Immature natural killer cell (primary cell): Measurements from ENCODE around the gene EMSY. TPM values are rescaled to one million over a fixed set of nuclear protein-coding genes. Genes with fewer than 3 reads are reported as not detected.

Experiments
- DNase-seq, 3 donors: peaks; one replicate each; pipeline ENCODE4 v3.0.0; 2022; ENCODE audit warnings: mixed read lengths in 1 of 3
- H3K27ac Mint-ChIP-seq, 6 donors: one replicate each; pipeline ENCODE4 v1.8.0; 2020; ENCODE audit warnings: mixed read lengths in 6 of 6, mild to moderate bottlenecking in 5 of 6, inconsistent platforms in 4 of 6, moderate library complexity in 3 of 6
- H3K27me3 Mint-ChIP-seq, 3 donors: one replicate each; pipeline ENCODE4 v1.8.0; 2020 to 2021; ENCODE audit warnings: low read depth in 3 of 3, mild to moderate bottlenecking in 3 of 3, mixed read lengths in 3 of 3, moderate library complexity in 3 of 3, inconsistent platforms in 1 of 3
- H3K36me3 Mint-ChIP-seq, 3 donors: one replicate each; pipeline ENCODE4 v1.8.0; 2020; ENCODE audit warnings: mixed read lengths in 3 of 3, inconsistent platforms in 2 of 3, mild to moderate bottlenecking in 2 of 3
- H3K4me1 Mint-ChIP-seq, 2 donors: one replicate each; pipeline ENCODE4 v1.8.0; 2020; ENCODE audit warnings: inconsistent platforms in 2 of 2, mild to moderate bottlenecking in 2 of 2, mixed read lengths in 2 of 2, moderate library complexity in 1 of 2
- H3K4me3 Mint-ChIP-seq, 5 donors: one replicate each; pipeline ENCODE4 v1.8.0; 2020; ENCODE audit warnings: mild to moderate bottlenecking in 5 of 5, mixed read lengths in 5 of 5, inconsistent platforms in 3 of 5, moderate library complexity in 3 of 5
- H3K9me3 Mint-ChIP-seq, 6 donors: one replicate each; pipeline ENCODE4 v1.8.0; 2020; ENCODE audit warnings: mild to moderate bottlenecking in 6 of 6, mixed read lengths in 6 of 6, inconsistent platforms in 4 of 6, moderate library complexity in 3 of 6
- polyA plus RNA-seq, 3 donors: library from polyadenylated mRNA; unstranded; fragments of 300-500 nt; fragmentation: Illumina TruSeq; gene quantifications; one replicate each; pipeline ENCODE4 v1.2.3, GENCODE V29; 2021

Gene EMSY
- polyA plus RNA-seq, 3 donors from 2014 or later, result 14.4 to 16.9 (median 15.5) TPM

- DNase-seq, result no peak
Observed at GRCh38 chr11:76515494-76515893, 70.7 kb downstream of the EMSY start.

DNA sequence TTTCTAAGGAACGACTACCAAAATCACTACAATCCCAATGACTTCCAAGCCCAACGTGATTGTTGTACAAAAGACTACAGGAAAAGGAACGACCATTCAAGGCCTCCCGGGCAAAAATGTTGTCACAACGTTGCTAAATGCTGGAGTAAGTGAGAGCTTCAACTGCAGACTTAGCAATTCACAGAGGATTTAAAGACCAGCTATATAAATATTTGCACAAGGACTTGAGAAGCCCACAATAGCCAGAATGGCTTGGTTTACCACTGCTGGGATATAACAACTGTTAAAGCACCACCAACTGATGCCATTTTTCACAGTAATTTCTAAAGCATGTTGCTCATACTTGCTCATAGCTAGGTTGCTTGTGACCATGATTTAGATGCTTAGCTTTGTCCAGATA lies 78.3 kb downstream of the EMSY start:
- Mint-ChIP-seq H3K36me3 (peaks cover 9 to 28% (median 15%) of the 10 kb centered on the region in 3 donors), H3K27me3 (no peaks in the 10 kb centered on the region), H3K4me3 (no peak overlapping the region), H3K9me3 (no peaks in the 10 kb centered on the region), H3K4me1 (no peaks in the 10 kb centered on the region), H3K27ac (no peak overlapping the region)
- no peak for DNase-seq

More at GRCh38 chr11:76515494-76515893, 70.7 kb downstream of the EMSY start:
- Mint-ChIP-seq H3K9me3 (no peaks in the 10 kb centered on the region), H3K36me3 (peaks cover 0 to 13% (median 4%) of the 10 kb centered on the region in 3 donors), H3K27ac (no peak overlapping the region), H3K4me3 (no peak overlapping the region), H3K4me1 (peaks cover 2 to 4% of the 10 kb centered on the region in 2 donors), H3K27me3 (no peaks in the 10 kb centered on the region)

DNA sequence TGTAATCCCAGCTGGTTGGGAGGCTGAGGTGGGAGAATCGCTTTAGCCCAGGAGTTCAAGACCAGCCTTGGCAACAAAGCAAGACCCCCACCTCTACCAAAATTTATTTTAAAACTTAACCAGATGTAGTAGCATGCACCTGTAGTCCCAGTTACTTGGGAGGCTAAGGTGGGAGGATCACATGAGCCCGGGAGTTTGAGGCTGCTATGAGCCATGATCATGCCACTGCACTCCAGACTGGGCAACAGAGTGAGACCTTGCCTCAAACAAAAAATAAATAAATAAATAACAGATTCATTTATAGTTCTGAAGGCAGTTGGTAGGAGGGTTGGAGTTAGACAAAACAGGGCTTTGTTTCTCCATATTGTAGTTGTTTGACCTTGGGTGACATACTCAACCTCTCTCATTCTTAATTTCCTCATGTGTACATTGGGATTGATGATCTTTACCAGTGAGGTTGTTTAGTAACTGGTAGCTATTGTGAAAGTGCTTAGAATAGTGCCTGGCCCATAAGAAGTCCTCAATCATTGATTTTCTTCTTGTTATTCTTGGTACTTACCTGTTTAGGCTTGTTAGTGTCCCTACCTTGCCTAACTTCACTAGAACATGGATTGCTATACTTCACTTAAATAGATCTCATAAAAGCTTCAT lies 79.1 kb downstream of the EMSY start:
- no peaks in the 10 kb centered on the region for H3K4me1 Mint-ChIP-seq
- H3K36me3 Mint-ChIP-seq, result peaks cover 15 to 35% (median 15%) of the 10 kb centered on the region in 3 donors
- H3K27ac Mint-ChIP-seq, result no peak overlapping the region
- H3K9me3 Mint-ChIP-seq, result no peaks in the 10 kb centered on the region
- H3K27me3 Mint-ChIP-seq, result no peaks in the 10 kb centered on the region
- no peak for DNase-seq
- no peak overlapping the region for H3K4me3 Mint-ChIP-seq

- Mint-ChIP-seq H3K27me3 (no peaks in the 10 kb centered on the region), H3K27ac (no peak overlapping the region), H3K36me3 (peaks cover 19 to 40% (median 20%) of the 10 kb centered on the region in 3 donors), H3K9me3 (no peaks in the 10 kb centered on the region), H3K4me3 (no peak overlapping the region), H3K4me1 (no peaks in the 10 kb centered on the region)
- DNase-seq, result no peak
Observed at GRCh38 chr11:76524461-76524860, 79.6 kb downstream of the EMSY start.

GRCh38 chr11:76524919-76525318 lies 80.1 kb downstream of the EMSY start:
- no peak for DNase-seq
- H3K36me3 Mint-ChIP-seq, result peaks cover 23 to 43% (median 23%) of the 10 kb centered on the region in 3 donors
- no peak overlapping the region for H3K4me3 Mint-ChIP-seq
- no peaks in the 10 kb centered on the region for H3K4me1 Mint-ChIP-seq
- H3K9me3 Mint-ChIP-seq, result no peaks in the 10 kb centered on the region
- H3K27ac Mint-ChIP-seq, result no peak overlapping the region
- H3K27me3 Mint-ChIP-seq, result no peaks in the 10 kb centered on the region

GRCh38 chr11:76526878-76527277 lies 82.1 kb downstream of the EMSY start:
- DNase-seq, result no peak
- no peak overlapping the region for H3K4me3 Mint-ChIP-seq
- no peaks in the 10 kb centered on the region for H3K4me1 Mint-ChIP-seq
- H3K9me3 Mint-ChIP-seq, result no peaks in the 10 kb centered on the region
- H3K27me3 Mint-ChIP-seq, result no peaks in the 10 kb centered on the region
- peaks cover 24 to 41% (median 27%) of the 10 kb centered on the region in 3 donors for H3K36me3 Mint-ChIP-seq
- no peak overlapping the region for H3K27ac Mint-ChIP-seq

GRCh38 chr11:76542436-76542835 lies 97.6 kb downstream of the EMSY start:
- Mint-ChIP-seq H3K27ac (no peak overlapping the region), H3K9me3 (no peaks in the 10 kb centered on the region), H3K4me1 (peaks cover 0 to 4% of the 10 kb centered on the region in 2 donors), H3K4me3 (no peak overlapping the region), H3K27me3 (peaks cover 0 to 1% (median 0%) of the 10 kb centered on the region in 3 donors), H3K36me3 (peaks cover 41 to 58% (median 44%) of the 10 kb centered on the region in 3 donors)
- DNase-seq, result no peak

DNA sequence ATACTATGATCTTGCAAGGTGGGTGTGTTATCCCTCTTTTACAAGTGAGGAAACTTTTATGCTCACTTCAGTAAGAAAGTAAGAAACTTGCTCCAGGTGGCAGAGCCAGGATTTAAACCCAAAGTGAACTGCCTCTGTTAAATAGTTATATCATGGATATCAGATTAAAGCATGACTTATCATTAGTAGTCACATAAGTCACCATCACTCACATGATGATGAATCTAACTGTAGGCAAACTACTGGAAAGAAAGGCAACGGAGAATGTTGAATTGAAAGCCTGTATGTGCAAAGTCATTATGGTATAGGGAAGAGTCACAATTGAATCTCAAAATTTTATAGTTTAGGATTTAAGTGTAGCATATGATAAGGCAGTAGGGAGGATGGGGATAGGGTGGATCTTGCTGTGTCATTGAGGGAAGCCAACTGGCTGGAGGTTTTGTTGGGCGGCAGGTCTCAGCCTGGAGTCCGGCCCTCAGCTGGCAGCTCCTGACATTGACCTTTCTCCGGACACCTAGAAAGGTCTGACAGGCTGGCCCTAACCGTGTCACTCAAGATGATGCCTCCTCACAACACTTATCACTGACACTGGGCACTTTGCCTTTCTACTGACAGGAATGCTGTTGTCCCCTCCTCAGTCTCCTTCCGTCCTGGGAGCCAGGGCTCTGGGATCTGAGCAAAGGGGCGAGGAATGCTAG lies 98.3 kb downstream of the EMSY start:
- peaks cover 39 to 56% (median 40%) of the 10 kb centered on the region in 3 donors for H3K36me3 Mint-ChIP-seq
- no peak for DNase-seq
- H3K9me3 Mint-ChIP-seq, result no peaks in the 10 kb centered on the region
- H3K27me3 Mint-ChIP-seq, result peaks cover 0 to 1% (median 0%) of the 10 kb centered on the region in 3 donors
- H3K27ac Mint-ChIP-seq, result no peak overlapping the region
- H3K4me1 Mint-ChIP-seq, result peaks cover 0 to 4% of the 10 kb centered on the region in 2 donors
- H3K4me3 Mint-ChIP-seq, result no peak overlapping the region

GRCh38 chr11:76550781-76551180 lies 106.0 kb downstream of the EMSY start:
- no peak for DNase-seq
- Mint-ChIP-seq H3K4me1 (peaks cover 0 to 2% of the 10 kb centered on the region in 2 donors), H3K27ac (no peak overlapping the region), H3K36me3 (peaks cover 13 to 29% (median 17%) of the 10 kb centered on the region in 3 donors), H3K9me3 (no peaks in the 10 kb centered on the region), H3K4me3 (no peak overlapping the region), H3K27me3 (no peaks in the 10 kb centered on the region)

DNA sequence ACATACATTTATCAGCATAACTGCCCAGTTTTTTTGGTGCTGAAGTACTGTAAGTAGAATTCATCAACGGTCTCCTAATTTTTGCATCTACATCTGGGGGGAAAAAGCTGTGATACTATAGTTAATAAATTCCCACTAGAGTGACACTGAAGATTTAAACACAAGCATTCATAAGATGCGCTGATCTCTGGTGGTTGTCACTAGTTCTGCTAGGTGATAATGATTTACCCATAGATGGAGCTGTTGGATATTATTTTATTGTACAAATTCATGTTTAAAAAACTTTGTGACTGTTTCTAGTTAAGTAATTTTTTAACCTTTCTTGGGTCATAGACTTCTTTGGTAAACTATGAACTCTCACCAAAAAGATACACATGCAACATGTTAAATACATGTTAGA lies 106.6 kb downstream of the EMSY start:
- Mint-ChIP-seq H3K4me3 (no peak overlapping the region), H3K27me3 (no peaks in the 10 kb centered on the region), H3K4me1 (no peaks in the 10 kb centered on the region), H3K9me3 (no peaks in the 10 kb centered on the region), H3K27ac (no peak overlapping the region), H3K36me3 (peaks cover 8 to 23% (median 11%) of the 10 kb centered on the region in 3 donors)
- no peak for DNase-seq

- no peaks in the 10 kb centered on the region for H3K27me3 Mint-ChIP-seq
- H3K4me1 Mint-ChIP-seq, result no peaks in the 10 kb centered on the region
- H3K27ac Mint-ChIP-seq, result no peak overlapping the region
- H3K4me3 Mint-ChIP-seq, result no peak overlapping the region
- H3K36me3 Mint-ChIP-seq, result peaks cover 0 to 13% (median 8%) of the 10 kb centered on the region in 3 donors
- DNase-seq, result no peak
- no peaks in the 10 kb centered on the region for H3K9me3 Mint-ChIP-seq
Observed at GRCh38 chr11:76552987-76553386, 108.2 kb downstream of the EMSY start.

DNA sequence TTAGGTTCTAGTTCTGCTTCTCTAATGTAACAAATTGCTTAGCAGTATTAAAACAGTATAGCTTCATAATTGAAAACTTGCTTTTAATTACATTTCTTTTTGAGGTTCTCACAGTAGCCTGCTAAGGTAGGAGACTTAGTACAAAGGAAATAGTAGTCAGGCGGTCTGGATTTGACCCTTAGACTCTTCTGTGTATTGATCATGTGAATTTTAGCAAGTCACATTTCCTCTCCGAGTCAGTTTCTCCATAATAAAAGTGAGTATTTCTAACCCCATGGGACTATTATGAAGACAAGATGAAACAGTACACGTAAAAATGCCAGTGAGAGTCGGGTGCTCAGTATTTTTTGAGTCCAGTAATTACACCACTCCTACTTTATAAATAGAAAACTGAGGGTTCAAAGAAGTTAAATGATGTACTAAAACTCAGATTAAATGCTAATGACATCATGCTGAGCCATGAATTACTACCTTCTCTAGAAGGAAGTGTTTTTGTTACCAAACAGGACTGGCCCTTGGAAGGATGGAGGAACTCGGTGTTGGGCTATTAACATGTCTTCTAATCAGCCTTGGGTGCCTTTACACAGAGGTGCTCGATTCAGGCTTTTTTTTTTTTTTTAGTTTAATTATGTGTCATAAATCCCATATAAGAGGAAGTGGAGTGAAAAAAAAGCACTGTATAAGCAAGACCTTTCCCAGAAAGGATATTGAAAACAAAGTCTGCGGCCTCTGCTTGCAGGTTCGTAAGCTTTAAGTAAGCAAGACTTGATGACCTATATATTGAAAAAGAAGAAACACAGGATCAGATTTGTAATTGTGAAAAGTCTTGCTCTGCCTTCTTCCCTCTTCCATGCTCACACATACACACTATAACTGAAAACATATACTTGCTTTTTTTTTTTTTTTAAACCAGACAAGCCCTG lies 109.0 kb downstream of the EMSY start:
- Mint-ChIP-seq H3K9me3 (no peaks in the 10 kb centered on the region), H3K4me3 (no peak overlapping the region), H3K27ac (no peak overlapping the region), H3K4me1 (no peaks in the 10 kb centered on the region), H3K27me3 (no peaks in the 10 kb centered on the region), H3K36me3 (peaks cover 0 to 12% (median 8%) of the 10 kb centered on the region in 3 donors)
- no peak for DNase-seq

- Mint-ChIP-seq H3K9me3 (no peaks in the 10 kb centered on the region), H3K36me3 (peaks cover 0 to 9% (median 6%) of the 10 kb centered on the region in 3 donors), H3K27me3 (peaks cover 0 to 2% (median 0%) of the 10 kb centered on the region in 3 donors), H3K4me1 (no peaks in the 10 kb centered on the region), H3K27ac (no peak overlapping the region), H3K4me3 (no peak overlapping the region)
- no peak for DNase-seq
Observed at GRCh38 chr11:76554767-76555166, 109.9 kb downstream of the EMSY start.

- H3K4me1 Mint-ChIP-seq, result no peaks in the 10 kb centered on the region
- peaks cover 0 to 4% (median 2%) of the 10 kb centered on the region in 3 donors for H3K27me3 Mint-ChIP-seq
- DNase-seq, result no peak
- no peak overlapping the region for H3K27ac Mint-ChIP-seq
- no peaks in the 10 kb centered on the region for H3K36me3 Mint-ChIP-seq
- no peaks in the 10 kb centered on the region for H3K9me3 Mint-ChIP-seq
- H3K4me3 Mint-ChIP-seq, result no peak overlapping the region
Observed at GRCh38 chr11:76557466-76557865, 112.6 kb downstream of the EMSY start.
